ENCODE measurements around the gene NTSR1.

Gene NTSR1

GRCh38 chr20:62768234-62768546 lies 59.6 kb downstream of the NTSR1 start:
- no peaks in the 10 kb centered on the region for H3K79me2 ChIP-seq (ENCODE audit: insufficient read depth, low read length)
- no peaks in the 10 kb centered on the region for H3K27me3 ChIP-seq (ENCODE audit: insufficient read depth, low read length, poor library complexity, severe bottlenecking)
- H3K36me3 ChIP-seq (ENCODE audit: insufficient read depth, low read length): no peaks in the 10 kb centered on the region
- H3K9me2 ChIP-seq (replicated peaks; ENCODE audit: low read depth, low read length): no peaks in the 10 kb centered on the region
- peaks cover 5% of the 10 kb centered on the region for H3K4me1 ChIP-seq (ENCODE audit: insufficient read depth, low read length, poor library complexity, severe bottlenecking)
- no peaks in the 10 kb centered on the region for H4K20me1 ChIP-seq (ENCODE audit: insufficient read depth, low read length, poor library complexity, severe bottlenecking)
- no peak overlapping the region for H3K4me3 ChIP-seq (ENCODE audit: low read length, poor library complexity, severe bottlenecking)
- H3K9ac ChIP-seq (ENCODE audit: low read depth, low read length, poor library complexity, severe bottlenecking): no peak overlapping the region
- no peak overlapping the region for H3K4me2 ChIP-seq (ENCODE audit: low read depth, low read length, poor library complexity, severe bottlenecking)
- H2AFZ ChIP-seq (ENCODE audit: low read length): no peak overlapping the region
- no peaks in the 10 kb centered on the region for H3F3A ChIP-seq (ENCODE audit: low read depth)
- TF ChIP-seq EZH2phosphoT487 (IDR thresholded peaks at IDR 0.05; ENCODE audit: borderline replicate concordance) (no peak), CTCF (conservative IDR thresholded peaks at IDR 0.05; ENCODE audit: low read length) (no peak)
- H3K9me3 ChIP-seq (ENCODE audit: insufficient read depth, low read depth, low read length): no peaks in the 10 kb centered on the region

- Histone ChIP-seq H3K27me3 (ENCODE audit: insufficient read depth, low read length, poor library complexity, severe bottlenecking) (no peaks in the 10 kb centered on the region), H3K9ac (ENCODE audit: low read depth, low read length, poor library complexity, severe bottlenecking) (no peak overlapping the region), H3K4me2 (ENCODE audit: low read depth, low read length, poor library complexity, severe bottlenecking) (no peak overlapping the region)
Observed at GRCh38 chr20:62768551-62769287, 60.1 kb downstream of the NTSR1 start.

DNA sequence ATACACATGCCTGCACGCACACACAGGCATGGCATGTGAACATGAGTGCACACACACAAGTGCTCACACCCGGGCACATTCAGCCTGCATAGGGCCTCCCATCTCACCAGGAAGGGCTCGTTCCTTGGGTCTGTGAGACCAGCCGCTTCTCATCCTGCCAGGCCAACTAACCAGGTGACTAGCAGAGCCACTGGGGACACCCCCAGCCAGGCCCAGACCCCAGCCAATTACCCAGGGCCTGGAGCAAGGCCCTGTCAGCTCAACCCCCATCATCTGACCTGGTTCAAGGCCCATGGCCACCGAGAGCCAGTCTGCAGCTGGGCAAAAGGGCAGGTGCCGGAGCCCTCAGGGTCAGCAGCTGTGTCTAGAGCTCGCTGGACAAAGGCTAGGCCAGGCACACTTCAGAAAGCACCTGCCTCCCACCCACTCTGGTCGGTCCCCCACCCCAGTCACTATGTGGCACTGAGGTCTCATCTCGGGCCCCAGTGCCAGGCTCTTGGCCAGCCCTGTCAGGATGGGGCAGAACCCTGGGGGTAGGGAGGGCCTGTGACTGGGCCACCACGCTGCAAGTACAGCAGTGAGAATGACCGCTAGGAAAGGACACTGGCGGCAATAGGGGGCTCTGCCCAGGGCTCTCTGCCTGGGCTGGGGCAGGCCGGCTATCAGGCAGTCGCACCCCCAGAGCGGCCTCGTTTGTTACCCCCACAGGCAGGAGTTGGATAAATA lies 60.9 kb downstream of the NTSR1 start:
- Histone ChIP-seq H3K79me2 (ENCODE audit: insufficient read depth, low read length) (no peaks in the 10 kb centered on the region), H3K36me3 (ENCODE audit: insufficient read depth, low read length) (no peaks in the 10 kb centered on the region), H3K4me1 (ENCODE audit: insufficient read depth, low read length, poor library complexity, severe bottlenecking) (peaks cover 9% of the 10 kb centered on the region), H3K9me3 (ENCODE audit: insufficient read depth, low read depth, low read length) (no peaks in the 10 kb centered on the region), H4K20me1 (ENCODE audit: insufficient read depth, low read length, poor library complexity, severe bottlenecking) (no peaks in the 10 kb centered on the region), H3K4me3 (ENCODE audit: low read length, poor library complexity, severe bottlenecking) (no peak overlapping the region), H3F3A (ENCODE audit: low read depth) (no peaks in the 10 kb centered on the region), H3K27me3 (ENCODE audit: insufficient read depth, low read length, poor library complexity, severe bottlenecking) (no peaks in the 10 kb centered on the region), H3K4me2 (ENCODE audit: low read depth, low read length, poor library complexity, severe bottlenecking) (no peak overlapping the region), H2AFZ (ENCODE audit: low read length) (no peak overlapping the region), H3K9me2 (replicated peaks; ENCODE audit: low read depth, low read length) (no peaks in the 10 kb centered on the region), H3K9ac (ENCODE audit: low read depth, low read length, poor library complexity, severe bottlenecking) (no peak overlapping the region)
- TF ChIP-seq EZH2phosphoT487 (IDR thresholded peaks at IDR 0.05; ENCODE audit: borderline replicate concordance): no peak
- TF ChIP-seq CTCF (conservative IDR thresholded peaks at IDR 0.05; ENCODE audit: low read length): no peak

More at GRCh38 chr20:62768551-62769287, 60.1 kb downstream of the NTSR1 start:
- Histone ChIP-seq H3K4me3 (ENCODE audit: low read length, poor library complexity, severe bottlenecking) (no peak overlapping the region), H3K36me3 (ENCODE audit: insufficient read depth, low read length) (no peaks in the 10 kb centered on the region), H3K4me1 (ENCODE audit: insufficient read depth, low read length, poor library complexity, severe bottlenecking) (peaks cover 5% of the 10 kb centered on the region), H4K20me1 (ENCODE audit: insufficient read depth, low read length, poor library complexity, severe bottlenecking) (no peaks in the 10 kb centered on the region), H3K9me2 (replicated peaks; ENCODE audit: low read depth, low read length) (no peaks in the 10 kb centered on the region), H3K9me3 (ENCODE audit: insufficient read depth, low read depth, low read length) (no peaks in the 10 kb centered on the region), H2AFZ (ENCODE audit: low read length) (no peak overlapping the region), H3K79me2 (ENCODE audit: insufficient read depth, low read length) (no peaks in the 10 kb centered on the region), H3F3A (ENCODE audit: low read depth) (no peaks in the 10 kb centered on the region)
- TF ChIP-seq CTCF (conservative IDR thresholded peaks at IDR 0.05; ENCODE audit: low read length) (no peak), EZH2phosphoT487 (IDR thresholded peaks at IDR 0.05; ENCODE audit: borderline replicate concordance) (no peak)

Measured in Loucy (cell line).